Epithelial cell of proximal tubule (primary cell): ENCODE data around the gene ZNF57. TPM values are rescaled to one million over a fixed set of nuclear protein-coding genes. Genes with fewer than 3 reads are reported as not detected.
"Not testable (repeated sequence)": the region's sequence is repeated elsewhere in the genome, so short reads cannot be mapped to it uniquely, and the experiment has no call there.

Source experiments
- DNase-seq: peaks from one replicate; pipeline ENCODE4 v3.0.0-alpha.2; 2011; ENCODE audit warnings: low read depth
- H3K4me3 ChIP-seq: 2 replicates; pipeline ENCODE4 v1.5.1; 2011; ENCODE audit warnings: low read depth, mild to moderate bottlenecking, low read length
- CTCF ChIP-seq: conservative IDR thresholded peaks from 2 replicates; pipeline ENCODE4 v1.5.1; 2012; ENCODE audit warnings: low read depth, mild to moderate bottlenecking, low read length
- total RNA-seq: library from RNA; depleted of rRNA; stranded (reverse); fragments of >200 nt; gene quantifications from 2 replicates; pipeline ENCODE4 v1.2.3, GENCODE V29; 2015

Gene ZNF57
- total RNA-seq, 1 donor from 2014 or later, result 2.7 TPM

- no peak for DNase-seq
Measured at GRCh38 chr19:2902590-2903218, 2.0 kb downstream of the ZNF57 start.

GRCh38 chr19:2903326-2903725, 2.6 kb downstream of the ZNF57 start:
- DNase-seq, H3K4me3 ChIP-seq: not testable (repeated sequence)

More at GRCh38 chr19:2902590-2903218, 2.0 kb downstream of the ZNF57 start:
- H3K4me3 ChIP-seq, result no peak overlapping the region
- TF ChIP-seq CTCF, result no peak

- no peak for TF ChIP-seq CTCF
- DNase-seq, result no peak
- no peak overlapping the region for H3K4me3 ChIP-seq
Measured at GRCh38 chr19:2905918-2906519, 5.3 kb downstream of the ZNF57 start.

- TF ChIP-seq CTCF, result no peak
- DNase-seq, result no peak
- no peak overlapping the region for H3K4me3 ChIP-seq
Measured at GRCh38 chr19:2906631-2907195, 6.0 kb downstream of the ZNF57 start.

- no peak for TF ChIP-seq CTCF
- DNase-seq, result no peak
- no peak overlapping the region for H3K4me3 ChIP-seq
Measured at GRCh38 chr19:2912306-2912705, 11.6 kb downstream of the ZNF57 start.

- no peak for TF ChIP-seq CTCF
- no peak for DNase-seq
- H3K4me3 ChIP-seq, result no peak overlapping the region
Measured at GRCh38 chr19:2917275-2918184, 16.8 kb downstream of the ZNF57 start.

- H3K4me3 ChIP-seq, result no peak overlapping the region
- no peak for TF ChIP-seq CTCF
- DNase-seq, result no peak
Measured at GRCh38 chr19:2922987-2923386, 22.3 kb downstream of the ZNF57 start.
